GM21381 (cell line): Measurements from ENCODE around the gene CELF4.

ENCODE experiments used
- ATAC-seq: cut with Tn5 transposase; IDR thresholded peaks from one replicate; pipeline ENCODE4 v1.9.1; 2021; ENCODE audit warnings: mild to moderate bottlenecking, moderate library complexity; ENCODE audit not compliant: unreplicated experiment

Gene CELF4

DNA sequence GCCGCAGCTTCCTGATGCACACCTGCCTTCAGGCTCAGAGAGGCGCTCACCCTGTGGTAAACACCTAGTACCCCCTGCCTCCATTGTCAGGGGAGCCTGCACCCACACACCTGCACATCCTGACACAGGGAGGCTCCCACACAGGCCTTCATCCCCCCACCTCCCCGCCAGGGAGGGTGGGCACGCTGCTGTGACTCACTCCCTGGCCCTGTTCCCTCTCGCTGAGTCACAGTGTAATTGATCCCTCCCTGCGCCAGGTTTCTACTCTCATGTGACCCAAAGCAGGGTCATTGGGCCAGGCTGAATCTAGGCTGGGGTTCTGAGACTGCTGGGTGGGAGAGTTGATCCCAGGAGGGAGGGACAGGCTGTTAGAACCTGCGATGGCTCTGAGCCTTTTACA, 8.5 kb upstream of the CELF4 start:
- ATAC-seq: no peak

DNA sequence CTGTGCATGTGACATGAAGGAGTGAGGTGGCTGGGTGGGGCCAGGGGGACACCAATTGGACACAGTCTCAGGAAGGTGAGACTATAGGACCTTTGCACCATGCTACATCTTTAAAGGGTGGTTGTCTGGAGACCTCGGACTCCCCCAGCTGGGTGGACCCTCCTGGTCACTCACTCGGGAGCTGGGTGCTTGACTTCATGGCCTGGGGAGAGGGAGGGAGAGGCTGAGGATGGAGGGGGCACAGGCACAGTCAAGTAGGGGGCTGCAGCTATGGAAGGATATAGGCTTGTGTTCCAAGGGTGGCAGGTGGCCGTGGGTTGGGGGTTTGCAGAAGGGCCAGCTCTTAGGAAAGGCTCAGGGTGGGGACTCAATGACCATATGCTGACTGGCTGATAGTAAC, 7.1 kb upstream of the CELF4 start:
- no peak for ATAC-seq

DNA sequence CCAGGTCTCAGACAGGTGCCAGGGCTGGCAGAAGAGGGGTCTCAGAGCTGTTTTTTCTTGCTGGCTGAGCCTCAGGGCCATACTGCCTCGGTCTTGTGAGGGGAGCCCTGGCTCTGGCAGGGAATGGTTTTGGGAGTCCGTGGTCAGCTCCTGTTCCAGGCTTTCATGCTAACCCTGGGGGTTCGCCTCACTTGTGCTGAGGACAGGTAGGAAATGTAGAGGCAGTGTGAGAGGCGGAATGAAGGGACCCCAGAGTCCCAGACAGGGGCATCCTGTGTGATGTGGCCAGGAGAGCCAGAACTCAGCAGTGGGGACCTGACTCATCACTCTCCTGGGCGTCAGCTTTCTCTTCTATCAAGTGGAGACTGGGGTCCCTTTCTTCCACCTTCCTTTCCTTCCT, 5.7 kb upstream of the CELF4 start:
- no peak for ATAC-seq

- ATAC-seq: no peak
These were observed 4.8 kb upstream of the CELF4 start for GRCh38 chr18:37570336-37570930.

- ATAC-seq: no peak
These were observed 3.1 kb upstream of the CELF4 start for GRCh38 chr18:37568671-37569070.

DNA sequence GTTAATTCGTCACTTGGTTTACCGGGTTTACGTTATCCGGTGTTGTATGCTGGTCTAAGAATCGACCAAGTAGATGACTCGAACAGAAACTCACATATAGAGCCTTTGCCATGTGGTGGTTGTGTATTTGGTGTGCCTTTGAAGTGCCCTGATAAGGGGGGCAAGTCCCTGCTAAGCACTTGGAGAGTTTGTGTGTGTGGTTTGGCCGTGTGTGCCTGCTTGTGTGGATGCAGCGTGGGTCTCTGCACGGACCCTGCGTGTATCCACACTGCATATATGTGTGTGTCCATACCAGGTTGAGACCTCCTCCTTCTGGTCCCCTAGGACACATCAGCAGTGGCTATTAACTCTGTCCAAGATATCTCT, 2.4 kb upstream of the CELF4 start:
- ATAC-seq: no peak

DNA sequence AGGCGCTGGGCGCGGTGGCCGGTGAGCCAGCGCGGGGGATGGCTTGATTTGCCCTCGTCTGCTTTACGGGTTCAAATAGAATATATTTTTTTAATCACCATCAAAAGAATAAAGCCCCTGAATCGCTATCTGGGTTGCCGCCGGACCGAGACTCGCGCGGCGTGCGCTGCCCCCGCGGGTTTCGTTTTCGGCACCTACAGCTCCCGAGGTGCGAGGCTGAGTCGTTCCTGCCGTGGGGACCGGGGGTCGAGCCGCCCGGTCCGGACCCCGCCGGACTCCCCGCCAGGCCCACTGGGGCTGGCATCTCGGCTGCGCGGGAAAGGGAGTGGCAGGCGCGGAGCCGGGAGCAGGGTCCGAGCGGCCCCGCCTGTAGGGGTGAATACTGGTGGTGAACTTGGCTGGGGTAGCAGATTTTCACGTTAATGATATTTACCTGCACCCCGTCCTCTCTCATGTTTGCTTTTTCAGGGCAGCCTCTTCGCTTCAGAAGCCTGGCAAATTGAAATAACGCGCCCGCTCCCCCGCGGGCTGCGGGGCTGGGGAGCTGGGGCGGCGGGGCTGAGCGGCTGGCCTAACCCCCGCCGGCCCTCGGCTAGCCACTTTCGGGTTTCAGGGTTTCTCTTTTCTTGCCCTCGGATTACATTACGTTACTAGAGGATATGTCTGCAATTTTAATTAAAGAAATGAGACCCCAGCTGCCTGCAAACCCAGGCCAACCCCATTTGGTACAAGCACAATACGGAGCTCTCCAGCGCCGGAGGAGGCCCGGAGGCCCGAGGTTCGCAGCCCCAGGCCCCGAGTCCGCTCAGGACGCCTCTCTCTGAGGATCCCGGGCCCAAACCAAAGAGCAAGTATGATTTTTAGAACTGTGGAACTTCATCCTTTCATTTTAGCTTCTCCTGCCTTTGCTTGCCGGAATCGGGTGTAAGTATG, 1.7 kb upstream of the CELF4 start:
- ATAC-seq: no peak

DNA sequence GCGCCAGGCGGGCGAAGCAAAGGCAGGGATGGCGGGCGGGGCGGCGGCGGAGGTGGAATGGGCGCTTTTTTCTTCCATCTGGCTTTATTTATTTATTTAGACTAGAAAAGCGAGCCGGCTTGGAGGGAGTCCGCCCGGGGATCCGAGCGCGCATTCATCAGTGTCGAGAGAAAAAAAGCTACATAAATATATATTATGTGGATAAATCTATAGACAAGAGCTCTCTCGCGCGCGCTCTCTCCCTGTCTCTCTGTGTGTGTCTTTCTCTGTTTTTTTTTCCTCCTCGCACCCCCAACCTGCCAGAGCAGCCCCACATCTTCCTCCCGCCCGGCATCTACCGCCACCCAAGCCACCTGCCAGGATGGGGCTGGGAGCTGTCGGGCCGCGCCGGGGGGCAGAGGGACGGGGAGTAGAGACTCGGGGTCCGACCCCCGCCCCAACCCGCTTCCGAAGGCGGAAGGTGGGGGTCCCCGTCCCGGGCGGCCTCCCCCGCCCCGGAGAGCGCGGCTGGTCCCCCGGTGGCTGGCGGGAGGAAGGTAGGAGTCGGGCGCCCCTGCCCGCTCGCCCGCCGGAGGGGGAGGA, 972 bp upstream of the CELF4 start:
- ATAC-seq: no peak

DNA sequence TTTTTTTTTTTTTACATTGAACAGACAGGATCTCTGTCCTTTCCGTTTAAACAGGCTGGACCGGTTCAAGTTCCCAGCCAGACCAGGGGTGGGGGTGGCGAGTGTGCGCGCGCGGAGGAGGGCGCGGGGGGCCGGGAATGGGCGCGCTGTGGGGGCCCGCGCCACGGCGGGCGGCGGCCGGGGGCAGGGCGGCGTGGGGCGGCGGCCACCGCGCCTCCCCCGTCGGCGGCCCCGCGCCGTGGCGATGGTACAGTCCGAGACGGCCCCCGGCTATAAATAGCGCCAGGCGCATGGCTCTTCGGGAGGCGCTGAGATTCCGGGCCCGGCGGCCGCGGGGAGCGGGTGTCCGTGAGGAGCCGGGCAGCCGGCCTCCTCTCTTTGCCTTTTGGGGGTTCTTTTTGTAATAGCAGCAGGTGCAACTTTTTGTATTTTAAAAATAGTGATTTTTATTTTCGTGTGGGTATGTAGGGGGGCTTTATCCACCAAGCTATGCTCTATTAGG, 430 bp upstream of the CELF4 start:
- ATAC-seq: no peak

GRCh38 chr18:37564711-37565100, 892 bp downstream of the CELF4 start:
- no peak for ATAC-seq

GRCh38 chr18:37563931-37564392, 1.6 kb downstream of the CELF4 start:
- no peak for ATAC-seq

DNA sequence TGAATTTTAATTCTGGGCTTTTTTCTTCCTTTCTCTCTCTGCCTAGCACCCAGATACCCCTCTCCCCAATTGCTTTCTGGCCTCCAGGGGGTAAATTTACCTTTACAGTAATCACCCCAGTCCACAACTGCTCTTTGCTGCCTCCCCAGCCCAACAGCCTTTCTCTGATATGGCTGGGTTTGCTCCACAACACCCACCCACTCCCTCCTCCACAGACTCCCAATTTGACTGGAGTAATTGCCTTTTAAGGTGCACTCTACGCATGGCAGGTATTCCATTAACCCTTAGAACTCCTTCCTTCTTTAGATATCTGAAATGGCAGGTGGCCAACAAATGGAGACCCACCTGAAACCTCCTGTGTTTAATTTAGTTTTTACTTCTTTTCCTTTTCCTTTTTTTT, 3.6 kb downstream of the CELF4 start:
- ATAC-seq: no peak

- no peak for ATAC-seq
These were observed 5.6 kb downstream of the CELF4 start for GRCh38 chr18:37560003-37560402.

DNA sequence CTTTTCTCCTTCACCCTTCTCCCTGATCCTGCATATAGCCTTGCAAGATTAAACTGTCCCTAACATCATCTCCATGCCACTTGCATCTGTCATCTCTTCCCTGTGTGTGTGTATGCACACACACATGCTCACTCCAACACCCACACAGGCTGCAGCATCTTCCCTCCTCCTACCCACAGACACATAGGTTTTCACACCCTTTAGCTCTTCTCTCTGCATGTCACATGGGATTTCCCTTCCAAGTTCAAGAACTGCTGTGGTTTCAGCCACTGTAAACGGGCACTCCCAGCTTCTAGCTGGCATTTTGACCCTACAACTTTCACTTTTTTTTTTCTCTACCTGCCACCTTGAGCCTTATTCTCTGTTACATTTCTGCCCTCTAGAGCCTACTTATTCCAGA, 6.4 kb downstream of the CELF4 start:
- ATAC-seq: peak; percentile 51

GRCh38 chr18:37554399-37554787, 11.2 kb downstream of the CELF4 start:
- no peak for ATAC-seq

DNA sequence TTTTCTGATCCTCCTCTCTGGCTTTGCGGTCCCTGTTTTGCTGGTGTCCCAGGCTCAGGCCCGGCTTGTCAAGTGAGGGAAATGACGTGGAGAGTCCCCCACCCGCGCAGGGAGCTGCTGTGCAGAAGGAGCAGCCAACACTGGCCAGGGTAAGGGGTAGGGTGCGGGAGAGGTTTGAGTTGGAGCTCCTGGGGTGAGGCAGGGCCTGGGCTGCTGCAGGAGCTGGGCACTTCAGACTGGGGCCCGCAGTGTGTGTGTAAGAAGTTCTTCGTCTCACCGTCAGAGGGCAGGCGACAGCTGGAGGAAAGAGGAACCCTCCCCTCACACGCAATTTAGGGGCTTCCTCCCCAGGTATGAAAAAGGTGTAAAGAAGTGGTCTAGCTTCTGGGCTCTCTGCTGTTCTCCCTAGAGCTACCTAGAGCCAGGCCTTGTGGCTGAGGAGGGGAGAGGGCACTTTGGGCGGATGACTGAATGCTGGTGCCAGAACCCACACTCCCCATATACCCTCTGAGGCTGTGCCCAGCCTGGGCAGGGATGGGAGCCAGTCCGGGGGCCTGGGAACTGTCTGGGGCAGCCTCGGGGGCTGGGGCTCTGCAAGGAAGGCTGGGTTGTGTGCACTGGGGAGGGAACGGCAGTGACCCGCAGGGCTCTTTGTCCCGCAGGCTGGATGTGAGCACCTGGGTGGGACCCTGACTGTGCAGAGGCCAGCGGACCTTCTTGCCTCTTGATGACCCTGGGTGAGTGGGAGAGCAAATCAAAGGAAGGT, 11.8 kb downstream of the CELF4 start:
- ATAC-seq: no peak

DNA sequence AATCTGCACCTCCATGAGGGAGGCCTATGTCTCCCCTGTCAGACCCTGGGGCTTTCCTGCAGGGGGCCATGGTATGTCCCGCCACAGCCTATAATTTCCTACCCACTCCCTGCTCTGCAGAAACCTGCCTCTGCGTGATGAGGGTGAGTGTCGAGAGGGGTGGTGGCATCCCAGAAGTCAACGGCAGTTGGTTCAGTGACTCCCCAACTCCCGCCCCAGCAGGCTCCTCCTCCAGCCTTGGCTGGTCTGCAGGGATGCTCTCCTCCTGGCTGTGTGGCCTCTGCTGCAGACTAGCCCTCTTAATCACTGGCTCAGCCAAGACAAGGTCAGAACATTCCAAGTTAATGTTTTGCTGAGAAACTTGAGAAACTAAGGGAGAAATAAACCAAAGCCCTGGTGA, 13.3 kb downstream of the CELF4 start:
- ATAC-seq: no peak

- no peak for ATAC-seq
These were observed 13.8 kb downstream of the CELF4 start for GRCh38 chr18:37551846-37552245.

GRCh38 chr18:37551249-37551648, 14.3 kb downstream of the CELF4 start:
- ATAC-seq: no peak

DNA sequence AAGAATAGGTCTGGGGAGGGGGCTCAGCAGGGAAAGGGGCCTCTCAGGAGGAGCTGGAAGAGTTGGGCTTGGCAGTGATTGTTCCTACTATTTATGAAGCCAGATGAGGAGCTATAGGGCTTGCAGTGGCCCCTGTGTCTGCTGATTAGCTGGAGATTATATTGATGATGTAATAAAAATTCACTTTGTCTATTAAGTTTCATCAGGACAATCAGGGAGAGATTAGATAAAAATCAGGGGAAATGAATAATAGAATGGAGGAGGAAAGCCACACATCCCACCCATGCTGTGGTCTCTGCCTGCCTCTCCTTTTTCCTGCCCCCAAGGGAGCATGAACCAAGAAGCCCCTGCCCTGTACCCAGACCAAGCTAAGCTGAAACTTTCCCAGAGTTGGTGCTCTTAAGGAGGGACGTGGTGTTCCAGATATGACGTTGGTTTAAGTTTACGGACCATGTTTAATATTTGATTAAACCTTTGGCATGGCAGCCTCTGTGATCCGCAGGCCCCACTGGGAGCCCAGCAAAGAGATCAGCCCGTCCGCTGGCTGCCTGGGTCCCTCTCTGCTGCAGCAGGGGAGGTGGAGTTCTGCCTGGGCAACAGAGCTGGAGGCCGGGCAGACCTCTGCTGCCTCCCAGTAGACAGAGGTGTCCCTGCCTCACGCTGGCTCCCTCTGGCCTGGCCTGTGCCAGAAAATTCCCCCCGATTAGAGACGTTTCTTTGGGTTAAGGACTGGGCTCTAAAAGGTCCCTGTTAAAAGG, 15.3 kb downstream of the CELF4 start:
- ATAC-seq: no peak
